Fibroblast of mammary gland (primary cell): ENCODE measurements around the gene NR4A1.

Experiments used
- DNase-seq: peaks from one replicate; pipeline ENCODE4 v3.0.0-alpha.2; 2010; ENCODE audit warnings: low read depth
- H3K4me3 ChIP-seq: 2 replicates; pipeline ENCODE4 v1.5.1; 2011; ENCODE audit warnings: low read depth, mild to moderate bottlenecking, low read length, moderate library complexity; ENCODE audit not compliant: control insufficient read depth
- TF ChIP-seq, protein P1 (sequence below): conservative IDR thresholded peaks from 2 replicates; pipeline ENCODE4 v1.5.1; 2011; ENCODE audit warnings: low read depth, low read length, inconsistent platforms; ENCODE audit not compliant: control insufficient read depth, insufficient read depth

Gene NR4A1

GRCh38 chr12:52063981-52064649, 12.9 kb downstream of the NR4A1 start:
- peak; percentile 94 for DNase-seq
- TF ChIP-seq, protein P1, sequence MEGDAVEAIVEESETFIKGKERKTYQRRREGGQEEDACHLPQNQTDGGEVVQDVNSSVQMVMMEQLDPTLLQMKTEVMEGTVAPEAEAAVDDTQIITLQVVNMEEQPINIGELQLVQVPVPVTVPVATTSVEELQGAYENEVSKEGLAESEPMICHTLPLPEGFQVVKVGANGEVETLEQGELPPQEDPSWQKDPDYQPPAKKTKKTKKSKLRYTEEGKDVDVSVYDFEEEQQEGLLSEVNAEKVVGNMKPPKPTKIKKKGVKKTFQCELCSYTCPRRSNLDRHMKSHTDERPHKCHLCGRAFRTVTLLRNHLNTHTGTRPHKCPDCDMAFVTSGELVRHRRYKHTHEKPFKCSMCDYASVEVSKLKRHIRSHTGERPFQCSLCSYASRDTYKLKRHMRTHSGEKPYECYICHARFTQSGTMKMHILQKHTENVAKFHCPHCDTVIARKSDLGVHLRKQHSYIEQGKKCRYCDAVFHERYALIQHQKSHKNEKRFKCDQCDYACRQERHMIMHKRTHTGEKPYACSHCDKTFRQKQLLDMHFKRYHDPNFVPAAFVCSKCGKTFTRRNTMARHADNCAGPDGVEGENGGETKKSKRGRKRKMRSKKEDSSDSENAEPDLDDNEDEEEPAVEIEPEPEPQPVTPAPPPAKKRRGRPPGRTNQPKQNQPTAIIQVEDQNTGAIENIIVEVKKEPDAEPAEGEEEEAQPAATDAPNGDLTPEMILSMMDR = no peak
- no peak overlapping the region for H3K4me3 ChIP-seq

DNA sequence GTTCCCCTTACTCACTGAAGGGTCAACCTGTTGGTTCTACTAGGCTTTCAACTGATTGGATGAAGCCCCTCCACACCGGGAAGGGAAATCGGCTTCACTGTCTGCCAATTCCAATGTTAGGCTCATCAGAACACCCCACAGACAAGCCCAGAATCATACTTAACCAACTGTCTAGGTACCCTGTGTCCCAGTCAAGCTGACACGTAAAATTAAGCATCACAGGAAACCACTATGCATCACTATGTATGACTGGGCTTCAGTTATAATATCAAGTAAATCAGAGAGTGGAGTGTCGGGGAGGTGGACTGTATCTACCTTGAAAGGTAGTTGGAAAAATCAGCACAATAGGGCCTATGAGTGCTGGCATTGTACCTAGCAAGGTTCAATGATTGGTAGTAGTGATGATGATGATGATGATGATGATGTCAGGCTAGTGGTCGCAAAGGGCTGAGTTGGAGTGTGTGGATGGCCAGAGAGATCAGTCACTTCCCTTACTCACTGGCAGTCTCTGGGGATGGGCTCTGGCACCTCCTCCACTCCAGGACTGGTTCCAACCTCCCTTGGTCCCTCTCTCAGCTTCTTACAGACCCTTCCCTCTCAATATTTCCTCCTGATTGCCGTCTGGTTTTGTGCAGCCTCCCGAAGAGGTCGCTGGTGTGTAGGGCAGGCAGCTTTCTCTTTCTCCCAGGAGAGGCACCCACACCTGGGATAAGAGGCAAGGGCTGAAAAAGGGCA, 15.3 kb downstream of the NR4A1 start:
- DNase-seq = peak; percentile 65
- TF ChIP-seq, protein P1 = no peak

DNA sequence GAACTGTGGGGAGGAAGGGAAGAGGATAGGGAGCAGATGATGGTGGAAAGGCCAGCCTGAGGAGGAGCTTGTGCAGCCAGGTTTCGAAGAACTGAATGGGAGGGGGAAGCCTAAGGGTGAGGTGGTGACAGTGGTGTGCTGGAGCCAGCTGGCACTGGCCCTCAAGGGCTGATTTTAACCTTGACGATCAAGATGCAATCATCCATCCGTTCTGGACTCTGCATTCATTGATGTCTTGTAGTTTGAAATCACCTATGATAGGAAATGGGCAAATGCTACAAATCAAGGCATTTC, 15.8 kb downstream of the NR4A1 start:
- DNase-seq = no peak
- no peak overlapping the region for H3K4me3 ChIP-seq
- TF ChIP-seq, protein P1 = no peak

More for the DNA sequence above, 15.3 kb downstream of the NR4A1 start:
- H3K4me3 ChIP-seq = no peak overlapping the region

DNA sequence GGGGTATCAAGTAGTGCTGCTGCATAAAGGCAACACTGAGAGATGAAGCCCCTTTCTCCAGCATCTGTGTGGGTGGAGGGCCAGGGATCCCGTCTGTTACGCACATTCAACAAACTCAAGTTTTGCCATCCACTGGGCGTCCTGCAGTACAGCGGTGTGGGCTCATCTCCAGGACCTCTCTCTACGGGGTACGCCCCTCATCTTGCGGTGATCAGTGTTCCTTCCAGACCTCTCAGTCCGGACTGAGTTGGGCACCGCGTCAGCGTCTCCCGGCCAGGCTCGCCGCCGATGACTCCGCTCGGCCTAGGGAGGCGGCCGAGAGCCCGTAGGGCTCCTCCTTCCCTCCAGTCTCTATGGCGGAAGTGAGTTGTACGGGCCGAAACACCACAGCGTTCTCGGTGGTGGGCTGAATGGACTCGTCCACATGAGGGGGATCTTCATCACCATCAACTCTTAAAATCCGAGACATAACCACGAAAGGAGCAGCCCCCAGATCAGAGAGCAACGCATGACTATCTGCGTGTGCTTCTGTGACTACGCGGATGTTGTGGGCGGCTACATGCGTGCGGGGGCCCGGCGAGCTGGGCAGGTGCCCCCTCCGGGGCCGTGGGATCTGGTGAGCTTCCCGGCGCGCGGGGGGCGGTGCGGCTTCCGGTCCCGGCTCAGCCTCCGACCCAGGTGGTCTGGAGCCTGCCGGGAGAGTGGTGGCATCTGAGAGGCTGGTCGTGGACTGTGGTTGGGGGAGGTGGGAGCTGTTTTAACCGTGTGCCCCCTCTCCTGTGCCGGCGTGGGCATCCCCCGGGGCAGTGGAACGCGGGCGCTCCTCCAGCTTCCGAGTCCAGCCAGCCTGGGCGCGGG, 18.3 kb downstream of the NR4A1 start, which contains the start of gene ATG101:
TSS of gene ATG101 (plus strand) at position 652 of the 858 bp plus-strand sequence. CDS start 3,673 bp downstream, outside the sequence.
- H3K4me3 ChIP-seq = peak within 1 kb of the TSS; percentile 97
- TF ChIP-seq, protein P1 = peak; percentile 60
- DNase-seq = peak; percentile 95

GRCh38 chr12:52070185-52070925, 19.1 kb downstream of the NR4A1 start:
- no peak for DNase-seq
- TF ChIP-seq, protein P1 = no peak
- peak overlapping the region; percentile 97 for H3K4me3 ChIP-seq
